PC-3 (cell line): ENCODE results near the gene PCDHB15. TPM values are rescaled to one million over a fixed set of nuclear protein-coding genes. Genes with fewer than 3 reads are reported as not detected.
A peak's percentile ranks its signal among the peaks of the same experiment; 100 is the strongest.
"Not testable (repeated sequence)": the region's sequence is repeated elsewhere in the genome, so short reads cannot be mapped to it uniquely, and the experiment has no call there.

ENCODE experiments used
- ATAC-seq: fragments of 200-7000 bp; cut with Tn5 transposase; 2 replicates; pipeline ENCODE4 v1.9.1; 2020; ENCODE audit warnings: mild to moderate bottlenecking, moderate library complexity
- BruUV-seq: library from RNA; stranded (reverse); fragments of 400-500 nt; replicated peaks from 2 replicates; lab custom pipeline; 2021; lab: Mats Ljungman, UMichigan
- CTCF ChIA-PET: fragments of 300-600 bp; sonication (Branson Sonifier 250); formaldehyde crosslinking; loops from one replicate; lab custom pipeline; 2022; ENCODE audit warnings: antibody characterized with exemption; lab: Charles Lee
- POLR2A ChIA-PET: fragments of 300-600 bp; sonication (Branson Sonifier 250); formaldehyde crosslinking; loops from one replicate; lab custom pipeline; 2022; ENCODE audit warnings: antibody characterized with exemption; ENCODE audit not compliant: unreplicated experiment; lab: Charles Lee
- DNase-seq: peaks from one replicate; pipeline ENCODE4 v3.0.0-alpha.2; 2015
- H2AFZ ChIP-seq: fragments of 300-600 bp; sonication (generic); 2 replicates; pipeline ENCODE4 v1.6.0; 2016; ENCODE audit warnings: antibody characterized with exemption, low read length
- H3F3A ChIP-seq: fragments of 300-600 bp; sonication (generic); one replicate; pipeline ENCODE4 v1.6.0; 2017; ENCODE audit warnings: antibody characterized with exemption, low read length, control low read depth, mild to moderate bottlenecking; ENCODE audit not compliant: unreplicated experiment
- H3K27ac ChIP-seq: fragments of 300-600 bp; sonication (generic); 2 replicates; pipeline ENCODE4 v1.5.1; 2016; ENCODE audit warnings: mild to moderate bottlenecking, low read length
- H3K27me3 ChIP-seq: fragments of 300-600 bp; sonication (generic); 2 replicates; pipeline ENCODE4 v1.6.1; 2016; ENCODE audit warnings: low read length, mixed read lengths
- H3K36me3 ChIP-seq: fragments of 300-600 bp; sonication (generic); 2 replicates; pipeline ENCODE4 v1.6.1; 2016; ENCODE audit warnings: low read depth, mixed run types, low read length, mixed read lengths
- H3K4me1 ChIP-seq: fragments of 300-600 bp; sonication (generic); 2 replicates; pipeline ENCODE4 v1.5.1; 2016; ENCODE audit warnings: low read length; ENCODE audit not compliant: insufficient read depth
- H3K4me2 ChIP-seq: fragments of 300-600 bp; sonication (generic); 2 replicates; pipeline ENCODE4 v1.6.0; 2016; ENCODE audit warnings: low read length
- H3K4me3 ChIP-seq: fragments of 300-600 bp; sonication (generic); 2 replicates; pipeline ENCODE4 v1.5.1; 2016; ENCODE audit warnings: mild to moderate bottlenecking, low read length, mixed read lengths
- H3K79me2 ChIP-seq: fragments of 300-600 bp; sonication (generic); 2 replicates; pipeline ENCODE4 v1.6.1; 2017; ENCODE audit warnings: low read length, mixed read lengths
- H3K9ac ChIP-seq: fragments of 300-600 bp; sonication (generic); 2 replicates; pipeline ENCODE4 v1.6.0; 2016; ENCODE audit warnings: mild to moderate bottlenecking, low read length
- H3K9me2 ChIP-seq: fragments of 300-600 bp; sonication (generic); replicated peaks from 2 replicates; pipeline ENCODE4 v1.6.1; 2016; ENCODE audit warnings: mixed run types, low read length, mixed read lengths
- H3K9me3 ChIP-seq: fragments of 300-600 bp; sonication (generic); 2 replicates; pipeline ENCODE4 v1.6.1; 2016; ENCODE audit warnings: low read length, mixed read lengths
- H4K20me1 ChIP-seq: fragments of 300-600 bp; sonication (generic); 2 replicates; pipeline ENCODE4 v1.6.1; 2016; ENCODE audit warnings: low read length, mixed read lengths
- CTCF ChIP-seq: fragments of 300-600 bp; sonication (generic); conservative IDR thresholded peaks from 2 replicates; pipeline ENCODE4 v1.5.1; 2017; ENCODE audit warnings: antibody characterized with exemption, low read depth, mild to moderate bottlenecking, low read length
- EZH2 ChIP-seq: fragments of 300-600 bp; sonication (generic); IDR thresholded peaks from one replicate; pipeline ENCODE4 v1.6.1; 2017; ENCODE audit warnings: antibody characterized with exemption, mild to moderate bottlenecking, low read length; ENCODE audit not compliant: unreplicated experiment
- EZH2phosphoT487 ChIP-seq: fragments of 300-600 bp; sonication (generic); IDR thresholded peaks from 2 replicates; pipeline ENCODE4 v1.6.1; 2018; ENCODE audit warnings: mild to moderate bottlenecking, antibody characterized with exemption, low read length, borderline replicate concordance
- intact Hi-C: fragments of 100-400 bp; cut with micrococcal nuclease; formaldehyde crosslinking; loops from 2 replicates; pipeline ENCODE4 v1.9.0; 2023
- total RNA-seq: library from RNA; depleted of rRNA; stranded (reverse); fragments of >200 nt; gene quantifications from 2 replicates; pipeline ENCODE4 v1.2.3, GENCODE V29; 2014

PCDHB15 gene
- total RNA-seq, 1 experiment from 2014 or later = not detected

GRCh38 chr5:141199359-141200235 is 45.6 kb upstream of the PCDHB15 start, which contains the start of gene PCDHB11:
Gene PCDHB11, plus strand, starts transcription at chr5:141199627. Its CDS starts 148 bp downstream, at chr5:141199775.
- POLR2A ChIA-PET = no interaction called here
- no TSS peak for BruUV-seq
- H3K4me2 ChIP-seq = 0 out of 2 replicates have a peak within 1 kb of the TSS, but pooled peaks have one; percentile 18

GRCh38 chr5:141201126-141201525 is 44.1 kb upstream of the PCDHB15 start:
- CTCF ChIA-PET = not testable (repeated sequence)

More at GRCh38 chr5:141199359-141200235, 45.6 kb upstream of the PCDHB15 start, which contains the start of gene PCDHB11:
- intact Hi-C loops = no loop called here
- Histone ChIP-seq H3K27me3 (no peaks in the 10 kb centered on the region), H3K9me2 (no peaks in the 10 kb centered on the region), H3K9ac (no peak within 1 kb of the TSS), H3K36me3 (no peaks in the 10 kb centered on the region), H3K9me3 (peaks cover 3% of the 10 kb centered on the region; the same call in 1 of the 2 replicates), H3K27ac (no peak within 1 kb of the TSS), H3F3A (no peaks in the 10 kb centered on the region), H3K4me1 (no peaks in the 10 kb centered on the region), H3K79me2 (no peaks in the 10 kb centered on the region), H3K4me3 (no peak within 1 kb of the TSS), H4K20me1 (no peaks in the 10 kb centered on the region), H2AFZ (no peak within 1 kb of the TSS; the same call in 1 of the 2 replicates)
- TF ChIP-seq CTCF (peak; percentile 45; the same call in 1 of the 2 replicates), EZH2phosphoT487 (no peak), EZH2 (no peak)
- ATAC-seq (no peak), DNase-seq (peak; percentile 37)
- CTCF ChIA-PET = interaction anchor here (0.6 kb wide), 1 partner anchor 299 kb away, joined by 4 read pairs; no protein-coding TSS in a partner anchor

GRCh38 chr5:141201646-141202045 is 43.5 kb upstream of the PCDHB15 start:
- H3K4me2 ChIP-seq, H2AFZ ChIP-seq, H4K20me1 ChIP-seq, POLR2A ChIA-PET, H3F3A ChIP-seq, CTCF ChIA-PET, H3K79me2 ChIP-seq, H3K36me3 ChIP-seq, H3K4me1 ChIP-seq, DNase-seq, H3K9ac ChIP-seq, H3K27me3 ChIP-seq, H3K9me3 ChIP-seq, H3K4me3 ChIP-seq, intact Hi-C loops, ATAC-seq, BruUV-seq, H3K27ac ChIP-seq, H3K9me2 ChIP-seq: not testable (repeated sequence)

More at GRCh38 chr5:141201126-141201525, 44.1 kb upstream of the PCDHB15 start:
- H4K20me1 ChIP-seq, H3K27ac ChIP-seq, H3K36me3 ChIP-seq, DNase-seq, POLR2A ChIA-PET, H3F3A ChIP-seq, H2AFZ ChIP-seq, H3K4me1 ChIP-seq, ATAC-seq, intact Hi-C loops, H3K9me3 ChIP-seq, H3K79me2 ChIP-seq, H3K9ac ChIP-seq, BruUV-seq, H3K9me2 ChIP-seq, H3K27me3 ChIP-seq, H3K4me3 ChIP-seq, H3K4me2 ChIP-seq: not testable (repeated sequence)
